HG02970 (cell line): Measurements from ENCODE around the gene NPL.

ENCODE experiments used
- ATAC-seq: cut with Tn5 transposase; IDR thresholded peaks from one replicate; pipeline ENCODE4 v1.9.1; 2021; ENCODE audit warnings: mild to moderate bottlenecking, moderate library complexity, moderate number of reproducible peaks; ENCODE audit not compliant: unreplicated experiment, low FRiP score

The NPL gene

GRCh38 chr1:182777386-182777785, 12.2 kb upstream of the NPL start:
- no peak for ATAC-seq

DNA sequence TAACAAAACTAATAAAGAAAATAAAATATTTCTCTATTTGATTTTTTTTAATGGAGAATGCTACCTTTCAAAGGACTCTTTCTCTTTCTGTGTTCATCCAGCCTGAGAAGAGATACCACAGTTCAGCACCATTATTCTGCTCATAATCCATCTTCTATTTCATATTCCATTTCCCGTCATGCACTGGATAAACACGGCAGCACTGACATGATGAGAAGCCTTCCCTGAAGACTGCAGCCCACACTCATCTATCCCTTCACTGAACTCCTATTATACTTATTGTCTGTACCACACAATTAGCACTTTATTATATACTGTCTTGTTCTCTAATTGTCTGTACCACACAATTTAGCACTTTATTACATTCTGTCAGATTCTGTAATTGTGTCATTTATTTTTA, 10.7 kb upstream of the NPL start:
- ATAC-seq: no peak

DNA sequence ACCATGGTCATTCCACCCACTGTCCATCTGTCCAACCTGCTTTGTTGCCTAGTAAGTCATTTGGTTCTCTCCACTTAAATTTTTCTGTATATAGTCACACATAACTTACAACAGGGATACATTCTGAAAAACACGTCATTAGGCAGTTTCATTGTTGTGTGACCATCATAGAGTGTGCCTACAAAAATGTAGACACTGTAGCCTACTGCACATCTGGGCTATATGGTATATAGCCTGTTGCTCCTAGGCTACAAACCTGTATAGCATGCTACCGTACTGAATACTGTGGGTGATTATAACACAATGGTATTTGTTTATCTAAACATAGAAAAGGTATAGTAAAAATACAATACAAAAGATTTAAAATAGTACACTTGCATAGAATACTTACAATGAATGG, 10.0 kb upstream of the NPL start:
- ATAC-seq: no peak

GRCh38 chr1:182781841-182782586, 7.6 kb upstream of the NPL start:
- ATAC-seq: peak; percentile 46

- no peak for ATAC-seq
These were observed 7.0 kb upstream of the NPL start for GRCh38 chr1:182782587-182782913.

- ATAC-seq: no peak
These were observed 6.5 kb upstream of the NPL start for GRCh38 chr1:182783068-182783467.

GRCh38 chr1:182784556-182785171, 4.9 kb upstream of the NPL start:
- no peak for ATAC-seq

- ATAC-seq: no peak
These were observed 4.4 kb upstream of the NPL start for GRCh38 chr1:182785181-182785580.

DNA sequence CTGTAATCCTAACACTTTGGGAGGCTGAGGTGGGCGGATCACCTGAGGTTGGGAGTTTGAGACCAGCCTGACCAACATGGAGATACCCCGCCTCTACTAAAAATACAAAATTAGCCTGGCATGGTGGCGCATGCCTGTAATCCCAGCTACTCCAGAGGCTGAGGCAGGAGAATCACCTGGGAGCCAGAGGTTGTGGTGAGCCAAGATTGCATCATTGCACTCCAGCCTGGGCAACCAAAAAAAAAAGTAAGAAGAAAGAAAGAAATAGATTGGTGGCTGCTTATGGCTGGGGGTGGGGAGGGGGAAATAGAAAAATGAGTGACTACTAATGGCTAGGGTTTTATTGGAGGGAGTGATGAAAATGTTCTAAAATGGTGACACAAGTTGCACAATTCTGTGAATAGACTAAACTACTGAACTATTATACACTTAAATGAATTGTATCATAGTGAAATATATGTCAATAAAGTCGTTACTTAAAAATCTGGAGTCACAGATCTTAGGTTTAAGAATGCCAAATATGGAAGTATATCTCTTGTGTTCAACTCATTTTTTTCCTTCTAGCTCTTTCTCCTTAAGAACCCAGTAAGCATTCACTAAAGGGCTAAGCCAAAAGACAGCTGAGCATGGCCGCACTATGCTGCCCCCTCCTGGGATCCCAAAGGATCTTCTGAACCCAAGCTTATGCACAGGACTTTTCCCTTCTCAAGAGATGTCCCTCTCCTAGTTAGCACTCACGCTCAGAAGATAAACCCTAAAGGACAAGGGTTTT, 3.2 kb upstream of the NPL start:
- no peak for ATAC-seq

GRCh38 chr1:182786995-182787324, 2.6 kb upstream of the NPL start:
- ATAC-seq: no peak

DNA sequence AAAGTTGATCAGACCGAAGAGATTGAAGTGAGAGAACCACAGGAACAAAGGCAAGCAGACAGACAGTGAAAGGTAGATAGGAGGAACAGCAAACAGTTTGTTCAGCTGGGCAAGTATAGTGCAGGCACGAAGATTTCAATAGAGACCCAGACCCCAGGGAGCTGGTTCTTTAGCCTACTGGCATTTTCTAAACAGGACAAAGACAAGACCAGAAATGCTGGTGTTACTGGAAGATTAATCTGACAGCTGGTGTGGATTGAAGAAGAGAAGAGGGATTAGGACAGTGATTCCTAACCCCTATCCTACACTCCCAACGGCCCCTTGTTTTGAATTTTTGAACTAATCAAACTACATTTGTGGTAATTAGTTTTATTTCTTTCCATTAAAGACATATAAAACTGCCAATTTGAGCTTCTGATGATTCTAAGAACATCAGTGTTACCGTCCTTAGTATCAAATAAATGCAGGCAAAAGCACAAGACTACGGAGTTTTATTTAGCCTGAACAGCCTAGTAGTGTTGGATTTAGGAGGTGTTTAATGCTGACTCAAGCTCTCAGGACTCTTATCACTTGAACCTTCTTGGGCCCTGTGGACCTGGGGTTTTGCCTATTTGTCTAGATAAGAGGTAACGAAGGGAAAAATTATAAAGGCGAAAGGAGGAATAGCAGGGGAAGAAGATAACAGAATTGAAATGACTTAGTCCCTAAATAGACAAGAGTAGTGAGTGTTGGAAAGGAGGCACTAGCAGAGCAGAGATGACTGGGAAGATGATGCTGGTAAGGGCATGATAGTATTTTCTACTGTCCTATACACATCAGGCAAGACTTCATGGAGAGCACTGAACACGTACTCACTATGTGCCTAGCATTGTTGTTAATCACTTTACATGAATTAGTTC, 2.0 kb downstream of the NPL start:
- ATAC-seq: no peak

- ATAC-seq: no peak
These were observed 4.5 kb downstream of the NPL start for GRCh38 chr1:182794091-182794490.

GRCh38 chr1:182794676-182795201, 5.2 kb downstream of the NPL start:
- ATAC-seq: no peak

DNA sequence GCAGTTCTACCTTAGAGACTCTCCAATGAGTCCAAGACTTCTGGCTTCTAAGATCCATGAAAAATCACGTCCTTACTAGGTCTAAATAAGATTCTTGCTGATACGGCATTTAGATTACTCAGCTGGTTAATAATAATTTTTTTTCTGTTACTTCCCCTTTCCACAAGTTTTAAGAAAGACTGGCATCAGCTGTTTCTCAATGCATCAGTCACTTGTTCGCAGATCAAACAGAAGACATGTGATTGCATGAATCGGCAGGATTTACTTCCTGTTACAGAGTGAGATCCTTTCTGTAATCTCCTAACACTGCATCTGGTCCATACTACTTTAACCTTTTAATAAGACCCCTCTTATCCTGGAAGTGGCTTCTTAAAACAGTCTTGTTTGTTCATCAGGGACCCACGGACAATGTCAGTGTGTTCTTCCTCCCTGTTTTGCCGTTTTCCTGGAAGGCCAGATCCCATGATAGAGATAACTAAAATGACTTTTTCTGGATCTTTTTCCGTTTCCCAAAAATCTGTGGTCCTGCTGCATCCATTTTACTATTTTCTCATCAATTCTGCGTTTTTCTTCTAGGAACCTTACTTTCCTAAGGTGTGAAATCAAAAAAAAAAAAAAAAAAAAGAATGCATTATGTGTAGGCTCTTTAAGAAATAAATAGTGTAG, 6.1 kb downstream of the NPL start:
- ATAC-seq: no peak

DNA sequence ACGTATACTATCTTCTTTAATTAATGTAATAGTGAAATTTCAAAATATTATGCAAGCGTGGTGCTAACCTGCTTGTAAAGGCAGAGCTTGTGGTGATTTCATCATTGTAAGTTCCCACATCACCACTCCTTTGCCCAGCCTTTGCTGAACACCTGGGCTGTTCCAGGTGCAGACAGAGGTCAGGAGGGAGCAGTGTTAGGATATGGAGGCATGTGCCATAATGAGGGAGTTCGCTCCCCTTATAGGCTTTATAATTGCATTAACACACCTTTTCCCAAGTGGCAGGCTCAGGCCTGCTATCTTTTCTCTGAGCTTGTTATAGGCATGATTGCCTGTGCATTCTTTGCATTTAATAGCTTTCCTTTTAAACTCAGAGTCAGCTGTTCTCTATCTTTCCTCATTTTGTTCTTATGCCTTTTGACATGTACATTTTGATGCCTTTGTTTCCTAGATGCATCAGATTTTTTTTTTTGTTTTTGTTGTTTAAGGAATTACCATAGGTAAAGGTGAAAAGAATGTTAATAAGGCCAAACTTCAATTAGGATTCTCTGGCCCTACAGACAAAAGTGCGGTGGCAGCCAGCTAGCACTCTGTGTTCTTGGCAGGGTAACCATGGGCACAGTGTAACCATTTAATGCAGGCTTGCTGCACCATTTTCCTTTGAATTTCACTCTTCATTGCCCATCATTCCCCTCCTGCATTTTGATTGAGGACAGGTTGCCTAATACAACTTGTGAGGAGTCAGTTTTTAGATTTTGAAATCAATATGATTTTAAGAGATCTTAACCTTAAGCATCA, 12.6 kb downstream of the NPL start:
- ATAC-seq: no peak

DNA sequence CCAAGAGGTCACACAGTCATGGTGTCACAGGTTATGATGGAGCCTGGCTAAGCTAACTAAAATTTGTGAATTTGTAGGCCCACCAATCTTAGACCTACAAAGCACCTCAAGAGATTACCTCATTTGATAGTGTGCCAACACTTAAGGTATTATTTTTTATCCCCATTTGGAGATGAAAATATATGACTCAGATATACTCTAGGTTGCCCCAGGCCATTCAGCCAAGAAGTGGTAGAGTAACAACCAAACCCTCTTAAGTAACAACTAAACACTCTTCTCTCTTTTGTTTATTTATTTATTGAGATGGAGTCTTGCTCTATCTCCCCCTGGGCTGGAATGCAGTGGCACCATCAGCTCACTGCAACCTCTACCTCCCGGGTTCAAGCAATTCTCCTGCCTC, 14.3 kb downstream of the NPL start:
- ATAC-seq: no peak

GRCh38 chr1:182806015-182806678, 16.6 kb downstream of the NPL start:
- ATAC-seq: no peak

DNA sequence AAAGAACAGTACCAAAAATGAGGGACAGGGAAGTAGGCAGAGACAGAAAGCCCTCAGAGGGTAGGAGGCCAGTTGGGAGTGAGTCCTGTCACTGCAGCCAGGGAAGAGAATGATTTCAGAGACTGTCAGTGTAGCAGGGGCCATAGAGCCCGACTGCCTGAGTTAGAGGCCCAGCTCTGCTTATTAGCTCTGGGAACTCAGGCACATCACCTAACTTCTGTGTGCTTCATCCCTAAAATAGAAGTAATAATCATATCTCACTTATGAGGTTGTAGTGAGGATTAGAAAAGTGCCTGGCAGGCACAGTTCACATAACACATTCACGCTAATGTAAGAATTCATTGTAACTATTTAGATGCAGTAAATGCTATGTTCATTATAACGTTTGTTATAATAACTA, 18.3 kb downstream of the NPL start:
- ATAC-seq: no peak

- ATAC-seq: no peak
These were observed 19.9 kb downstream of the NPL start for GRCh38 chr1:182809414-182809957.
